Natural killer cell (primary cell): ENCODE results near the gene NME2. TPM values are rescaled to one million over a fixed set of nuclear protein-coding genes. Genes with fewer than 3 reads are reported as not detected.
A peak's percentile ranks its signal among the peaks of the same experiment; 100 is the strongest.

Source experiments
- ATAC-seq, 3 donors: fragments of 150-1000 bp in 2 of 3; fragments of 200-7000 bp in 1 of 3; cut with Tn5 transposase; 1 replicate in 1 of 3; 2 replicates in 2 of 3; pipeline ENCODE4 v1.10.0; 2021; ENCODE audit warnings: mild to moderate bottlenecking in 2 of 3, moderate library complexity in 2 of 3
- DNase-seq, 2 donors: peaks; one replicate each; pipeline versions ENCODE4 v3.0.0 to v3.0.0-alpha.2; 2013 to 2021; ENCODE audit warnings: mixed read lengths in 1 of 2
- H3K27ac ChIP-seq: one replicate; pipeline ENCODE4 v1.5.1; 2013; ENCODE audit warnings: mild to moderate bottlenecking, low read length
- H3K27me3 ChIP-seq: one replicate; pipeline ENCODE4 v1.6.1; 2013; ENCODE audit warnings: low read length; ENCODE audit not compliant: control insufficient read depth, insufficient read depth
- H3K36me3 ChIP-seq: one replicate; pipeline ENCODE4 v1.6.1; 2013; ENCODE audit warnings: low read length; ENCODE audit not compliant: control insufficient read depth, insufficient read depth
- H3K4me1 ChIP-seq: one replicate; pipeline ENCODE4 v1.6.1; 2013; ENCODE audit warnings: low read length; ENCODE audit not compliant: control insufficient read depth, insufficient read depth
- H3K4me3 ChIP-seq: one replicate; pipeline ENCODE4 v1.5.1; 2013; ENCODE audit warnings: low read length
- H3K9me3 ChIP-seq: one replicate; pipeline ENCODE4 v1.6.1; 2013; ENCODE audit warnings: low read length; ENCODE audit not compliant: control insufficient read depth, insufficient read depth
- H3K27ac Mint-ChIP-seq, 2 donors: one replicate each; pipeline ENCODE4 v1.8.0; 2022; ENCODE audit warnings: mild to moderate bottlenecking in 2 of 2, mixed read lengths in 2 of 2, moderate library complexity in 1 of 2
- H3K27me3 Mint-ChIP-seq, 2 donors: one replicate each; pipeline ENCODE4 v1.8.0; 2022; ENCODE audit warnings: low read depth in 2 of 2, mixed read lengths in 2 of 2
- H3K36me3 Mint-ChIP-seq: one replicate; pipeline ENCODE4 v1.8.0; 2022; ENCODE audit warnings: mixed read lengths
- H3K4me1 Mint-ChIP-seq, 2 donors: one replicate each; pipeline ENCODE4 v1.8.0; 2022; ENCODE audit warnings: mixed read lengths in 2 of 2
- H3K4me3 Mint-ChIP-seq: one replicate; pipeline ENCODE4 v1.8.0; 2022; ENCODE audit warnings: mild to moderate bottlenecking, moderate library complexity, mixed read lengths
- H3K9me3 Mint-ChIP-seq, 2 donors: one replicate each; pipeline ENCODE4 v1.8.0; 2022; ENCODE audit warnings: mixed read lengths in 2 of 2
- WGBS: methylation state at CpG from one replicate; pipeline ENCODE4 v1.1.7; 2013; ENCODE audit warnings: missing lambda C conversion rate; ENCODE audit not compliant: insufficient coverage; 5-methylcytosine and 5-hydroxymethylcytosine counted together
- intact Hi-C: fragments of 100-400 bp; cut with micrococcal nuclease; formaldehyde crosslinking; loops from one replicate; pipeline ENCODE4 v1.14.2; 2022
- total RNA-seq, 4 donors: library from RNA; stranded (reverse); fragments of 120-200 nt in 1 of 4; gene quantifications; one replicate each; pipeline versions ENCODE4 v1.2.3 to v1.2.4, GENCODE V29; 2013 to 2022
- TF ChIP-seq, protein P1 (sequence below): fragments of 200-600 bp; IDR thresholded peaks from one replicate; pipeline ENCODE4 v1.8.0; 2022; ENCODE audit warnings: antibody characterized with exemption

The NME2 gene
- total RNA-seq, result 100 to 1,000 TPM; 100 to 109 (median 101) TPM
- total RNA-seq (2013), result 250 TPM

DNA sequence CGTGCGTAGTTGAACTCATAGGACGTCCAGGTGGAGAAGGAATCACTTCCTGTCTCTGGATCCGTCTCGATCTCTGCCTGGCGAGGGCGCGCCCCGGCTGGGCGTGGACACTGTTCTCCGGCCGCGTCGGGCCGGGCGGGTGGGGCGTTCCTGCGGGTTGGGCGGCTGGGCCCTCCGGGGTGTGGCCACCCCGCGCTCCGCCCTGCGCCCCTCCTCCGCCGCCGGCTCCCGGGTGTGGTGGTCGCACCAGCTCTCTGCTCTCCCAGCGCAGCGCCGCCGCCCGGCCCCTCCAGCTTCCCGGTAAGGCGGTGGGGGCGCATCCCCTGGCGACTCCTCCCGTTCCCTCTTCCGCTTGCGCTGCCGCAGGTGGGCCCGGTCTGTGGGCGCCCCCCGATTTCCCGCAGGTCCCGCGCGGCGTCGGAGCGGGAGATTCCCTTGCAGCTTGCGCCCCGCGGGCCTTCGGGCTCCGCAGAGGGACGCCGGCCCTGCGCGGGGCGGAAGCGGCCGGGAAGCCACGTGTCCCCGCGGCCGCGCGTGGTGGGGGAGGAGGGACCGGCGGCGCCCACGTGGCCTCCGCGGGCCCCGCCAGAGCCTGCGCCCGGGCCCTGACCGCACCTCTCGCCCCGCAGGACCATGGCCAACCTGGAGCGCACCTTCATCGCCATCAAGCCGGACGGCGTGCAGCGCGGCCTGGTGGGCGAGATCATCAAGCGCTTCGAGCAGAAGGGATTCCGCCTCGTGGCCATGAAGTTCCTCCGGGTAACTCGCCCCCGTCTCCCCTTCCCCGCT, at the start of gene NME2:
Gene NME2, plus strand, starts transcription at position 214 of the 789 bp plus-strand sequence. Its CDS starts 420 bp downstream, at position 634.
- Mint-ChIP-seq H3K4me3 (peak within 1 kb of the TSS; percentile 90), H3K36me3 (no peaks in the 10 kb centered on the region), H3K9me3 (no peaks in the 10 kb centered on the region), H3K27me3 (no peaks in the 10 kb centered on the region), H3K27ac (peak within 1 kb of the TSS; percentile 82 to 93), H3K4me1 (peaks cover 10 to 25% of the 10 kb centered on the region in 2 donors)
- TF ChIP-seq, protein P1, sequence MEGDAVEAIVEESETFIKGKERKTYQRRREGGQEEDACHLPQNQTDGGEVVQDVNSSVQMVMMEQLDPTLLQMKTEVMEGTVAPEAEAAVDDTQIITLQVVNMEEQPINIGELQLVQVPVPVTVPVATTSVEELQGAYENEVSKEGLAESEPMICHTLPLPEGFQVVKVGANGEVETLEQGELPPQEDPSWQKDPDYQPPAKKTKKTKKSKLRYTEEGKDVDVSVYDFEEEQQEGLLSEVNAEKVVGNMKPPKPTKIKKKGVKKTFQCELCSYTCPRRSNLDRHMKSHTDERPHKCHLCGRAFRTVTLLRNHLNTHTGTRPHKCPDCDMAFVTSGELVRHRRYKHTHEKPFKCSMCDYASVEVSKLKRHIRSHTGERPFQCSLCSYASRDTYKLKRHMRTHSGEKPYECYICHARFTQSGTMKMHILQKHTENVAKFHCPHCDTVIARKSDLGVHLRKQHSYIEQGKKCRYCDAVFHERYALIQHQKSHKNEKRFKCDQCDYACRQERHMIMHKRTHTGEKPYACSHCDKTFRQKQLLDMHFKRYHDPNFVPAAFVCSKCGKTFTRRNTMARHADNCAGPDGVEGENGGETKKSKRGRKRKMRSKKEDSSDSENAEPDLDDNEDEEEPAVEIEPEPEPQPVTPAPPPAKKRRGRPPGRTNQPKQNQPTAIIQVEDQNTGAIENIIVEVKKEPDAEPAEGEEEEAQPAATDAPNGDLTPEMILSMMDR, result no peak
- H3K27me3 ChIP-seq, result no peaks in the 10 kb centered on the region
- intact Hi-C loops, result loop anchor here (2.0 to 5.0 kb wide), 2 partner anchors 94 to 299 kb away; partner anchors contain the start of genes MBTD1, TOB1 and UTP18
- H3K9me3 ChIP-seq, result no peaks in the 10 kb centered on the region
- H3K4me3 ChIP-seq, result peak within 1 kb of the TSS; percentile 90
- H3K27ac ChIP-seq, result peak within 1 kb of the TSS; percentile 70
- peak; percentile 65 to 80 for DNase-seq
- under 1% methylated on average over 98 of the region's 98 CpGs for whole genome bisulfite sequencing
- peak; percentile 81 to 90 (median 89) for ATAC-seq
- H3K4me1 ChIP-seq, result peaks cover 23% of the 10 kb centered on the region
- H3K36me3 ChIP-seq, result peaks cover 24% of the 10 kb centered on the region

DNA sequence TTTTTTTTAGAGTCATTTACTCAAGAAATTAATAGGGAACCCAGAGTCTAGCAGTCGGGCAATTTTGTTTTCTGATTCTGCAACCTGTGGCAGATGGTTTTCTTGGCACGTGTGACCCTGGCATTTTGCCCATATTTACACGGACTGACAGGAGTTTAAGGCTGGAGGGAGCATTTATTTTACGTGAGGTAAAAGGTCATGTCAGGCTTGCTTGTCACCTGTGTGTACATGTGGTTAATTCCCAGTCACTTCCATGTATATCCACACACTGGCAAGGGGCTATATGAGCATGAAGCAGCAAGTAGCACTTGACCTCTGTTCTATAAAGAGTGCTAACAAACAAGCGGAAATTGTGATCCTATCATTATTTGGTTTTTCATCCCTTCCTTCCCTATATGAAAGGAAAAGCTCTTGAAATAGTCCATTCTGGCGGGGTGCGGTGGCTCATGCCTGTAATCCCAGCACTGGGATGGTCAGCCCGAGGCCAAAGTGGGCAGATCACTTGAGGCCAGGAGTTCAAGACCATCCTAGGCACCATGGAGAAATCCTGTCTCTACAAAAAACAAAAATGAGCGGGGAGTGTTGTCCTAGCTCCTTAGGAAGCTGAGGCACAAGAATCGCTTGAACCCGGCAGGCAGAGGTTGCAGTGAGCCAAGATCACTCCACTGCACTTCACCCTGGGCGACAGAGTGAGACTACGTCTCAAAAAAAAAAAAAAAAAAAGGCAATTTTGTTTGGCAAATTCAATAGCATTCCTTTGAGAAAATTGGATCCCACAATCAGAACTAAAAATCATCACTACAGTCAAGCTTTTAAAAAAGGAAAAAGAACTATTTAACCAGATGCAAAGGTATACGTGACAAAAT, 47.6 kb upstream of the NME2 start:
- H3K9me3 Mint-ChIP-seq, result no peaks in the 10 kb centered on the region
- Histone ChIP-seq H3K27ac (no peak overlapping the region), H3K4me1 (peaks cover 27% of the 10 kb centered on the region), H3K27me3 (no peaks in the 10 kb centered on the region), H3K9me3 (no peaks in the 10 kb centered on the region), H3K4me3 (no peak overlapping the region), H3K36me3 (no peaks in the 10 kb centered on the region)
- DNase-seq (peak in 1 of 2 donors; percentile 36), ATAC-seq (no peak)
- H3K36me3 Mint-ChIP-seq, result no peaks in the 10 kb centered on the region
- TF ChIP-seq, protein P1, result no peak
- peaks cover 42 to 51% of the 10 kb centered on the region in 2 donors for H3K4me1 Mint-ChIP-seq
- no peaks in the 10 kb centered on the region for H3K27me3 Mint-ChIP-seq
- WGBS, result 73% methylated on average over 13 of the region's 14 CpGs
- intact Hi-C loops, result loop anchor here (10.0 kb wide), 1 partner anchor 84 kb away; no protein-coding TSS in a partner anchor
- peak overlapping the region; percentile 94 for H3K4me3 Mint-ChIP-seq
- peak overlapping the region; percentile 96 to 97 for H3K27ac Mint-ChIP-seq

DNA sequence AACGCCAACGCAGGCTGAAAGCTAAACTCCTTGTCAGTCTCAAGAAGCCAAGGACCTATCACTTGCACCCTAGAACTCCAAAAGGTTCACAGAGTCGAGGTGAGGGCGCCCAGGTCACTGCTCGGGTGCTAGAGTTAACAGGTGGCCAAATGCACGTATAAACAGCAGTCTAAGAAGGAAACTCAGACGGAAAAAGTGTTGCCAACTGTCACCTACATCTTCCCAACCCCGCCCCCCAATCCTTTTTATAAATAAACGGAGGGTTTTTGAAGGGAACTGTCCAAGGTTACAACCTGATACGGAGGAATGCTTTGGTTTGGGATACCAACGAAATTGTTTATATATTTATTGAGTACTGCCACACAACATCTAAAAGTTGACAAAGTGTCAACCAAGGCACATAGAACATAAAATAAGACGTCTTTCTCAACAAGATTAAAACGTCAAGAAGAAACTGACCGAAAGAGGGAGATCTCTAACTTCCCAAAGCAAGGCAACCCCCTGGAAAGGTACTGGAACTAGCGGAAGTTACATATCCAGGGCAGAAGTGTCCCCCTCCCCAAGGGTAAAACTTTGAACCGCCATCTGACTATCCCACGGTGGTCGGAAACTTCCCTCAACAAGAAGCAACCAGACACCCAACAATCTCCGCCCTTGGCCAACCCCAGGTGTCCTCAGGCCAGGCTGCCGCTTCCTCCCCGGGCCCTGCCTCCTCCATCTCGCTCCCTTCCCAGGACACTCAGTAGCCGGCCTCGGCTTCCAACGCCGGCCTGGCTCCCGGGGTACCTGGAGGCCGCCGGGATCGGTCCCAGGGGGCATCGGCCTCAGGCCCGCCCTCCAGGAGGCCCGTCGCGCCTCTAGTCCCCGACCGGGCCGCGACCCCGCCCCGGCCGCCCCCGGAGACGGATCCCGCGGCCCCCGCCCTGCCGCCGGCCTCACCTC, 46.5 kb upstream of the NME2 start:
- H3K27ac ChIP-seq, result peak overlapping the region; percentile 89
- H3K27me3 Mint-ChIP-seq, result no peaks in the 10 kb centered on the region
- no peaks in the 10 kb centered on the region for H3K9me3 Mint-ChIP-seq
- peak overlapping the region; percentile 96 to 97 for H3K27ac Mint-ChIP-seq
- no peaks in the 10 kb centered on the region for H3K9me3 ChIP-seq
- DNase-seq, result peak; percentile 31 to 61
- intact Hi-C loops, result loop anchor here (10.0 kb wide), 1 partner anchor 85 kb away; no protein-coding TSS in a partner anchor
- peak overlapping the region; percentile 85 for H3K4me3 ChIP-seq
- WGBS, result 1% methylated on average over 45 of the region's 49 CpGs
- no peaks in the 10 kb centered on the region for H3K27me3 ChIP-seq
- H3K4me1 Mint-ChIP-seq, result peaks cover 42 to 51% of the 10 kb centered on the region in 2 donors
- H3K36me3 Mint-ChIP-seq, result no peaks in the 10 kb centered on the region
- peaks cover 27% of the 10 kb centered on the region for H3K4me1 ChIP-seq
- peak in 2 of 3 donors; percentile 5 to 8 for ATAC-seq
- TF ChIP-seq, protein P1, result no peak
- no peaks in the 10 kb centered on the region for H3K36me3 ChIP-seq
- H3K4me3 Mint-ChIP-seq, result peak overlapping the region; percentile 94
